ENCODE measurements around the gene SLIT1. TPM values are rescaled to one million over a fixed set of nuclear protein-coding genes. Genes with fewer than 3 reads are reported as not detected.

The SLIT1 gene
- total RNA-seq, 1 donor from 2014 or later = under 0.01 TPM

- FAIRE-seq (no peak), DNase-seq (ENCODE audit: low read depth) (no peak)
- Histone ChIP-seq H3K36me3 (ENCODE audit: control insufficient read depth, insufficient read depth, low read length) (no peaks in the 10 kb centered on the region), H3K27me3 (ENCODE audit: control insufficient read depth, insufficient read depth, low read length) (peaks cover 2% of the 10 kb centered on the region), H3K4me3 (ENCODE audit: low read depth, low read length) (no peak overlapping the region)
- TF ChIP-seq CTCF (IDR thresholded peaks at IDR 0.05; ENCODE audit: insufficient read depth, low read length, severe bottlenecking) = no peak
Measured at GRCh38 chr10:97127509-97127908, 58.2 kb downstream of the SLIT1 start.

GRCh38 chr10:97124211-97124610 lies 61.5 kb downstream of the SLIT1 start:
- no peak for DNase-seq (ENCODE audit: low read depth)
- no peak for FAIRE-seq
- H3K36me3 ChIP-seq (ENCODE audit: control insufficient read depth, insufficient read depth, low read length) = no peaks in the 10 kb centered on the region
- H3K4me3 ChIP-seq (ENCODE audit: low read depth, low read length) = no peak overlapping the region
- H3K27me3 ChIP-seq (ENCODE audit: control insufficient read depth, insufficient read depth, low read length) = peaks cover 3% of the 10 kb centered on the region
- no peak for TF ChIP-seq CTCF (IDR thresholded peaks at IDR 0.05; ENCODE audit: insufficient read depth, low read length, severe bottlenecking)

- TF ChIP-seq CTCF (IDR thresholded peaks at IDR 0.05; ENCODE audit: insufficient read depth, low read length, severe bottlenecking) = no peak
- Histone ChIP-seq H3K36me3 (ENCODE audit: control insufficient read depth, insufficient read depth, low read length) (no peaks in the 10 kb centered on the region), H3K27me3 (ENCODE audit: control insufficient read depth, insufficient read depth, low read length) (peaks cover 3% of the 10 kb centered on the region), H3K4me3 (ENCODE audit: low read depth, low read length) (no peak overlapping the region)
- no peak for DNase-seq (ENCODE audit: low read depth)
- no peak for FAIRE-seq
Measured at GRCh38 chr10:97123765-97124164, 62.0 kb downstream of the SLIT1 start.

GRCh38 chr10:97121041-97121440 lies 64.7 kb downstream of the SLIT1 start:
- H3K4me3 ChIP-seq (ENCODE audit: low read depth, low read length) = no peak overlapping the region
- DNase-seq (ENCODE audit: low read depth) = no peak
- peak; percentile 7 for FAIRE-seq
- TF ChIP-seq CTCF (IDR thresholded peaks at IDR 0.05; ENCODE audit: insufficient read depth, low read length, severe bottlenecking) = no peak
- H3K27me3 ChIP-seq (ENCODE audit: control insufficient read depth, insufficient read depth, low read length) = peaks cover 3% of the 10 kb centered on the region
- H3K36me3 ChIP-seq (ENCODE audit: control insufficient read depth, insufficient read depth, low read length) = no peaks in the 10 kb centered on the region

GRCh38 chr10:97120370-97120769 lies 65.4 kb downstream of the SLIT1 start:
- DNase-seq (ENCODE audit: low read depth) (no peak), FAIRE-seq (no peak)
- no peak for TF ChIP-seq CTCF (IDR thresholded peaks at IDR 0.05; ENCODE audit: insufficient read depth, low read length, severe bottlenecking)
- H3K27me3 ChIP-seq (ENCODE audit: control insufficient read depth, insufficient read depth, low read length) = peaks cover 3% of the 10 kb centered on the region
- H3K4me3 ChIP-seq (ENCODE audit: low read depth, low read length) = no peak overlapping the region
- no peaks in the 10 kb centered on the region for H3K36me3 ChIP-seq (ENCODE audit: control insufficient read depth, insufficient read depth, low read length)

GRCh38 chr10:97119058-97119745 lies 66.6 kb downstream of the SLIT1 start:
- peaks cover 3% of the 10 kb centered on the region for H3K27me3 ChIP-seq (ENCODE audit: control insufficient read depth, insufficient read depth, low read length)
- no peak for TF ChIP-seq CTCF (IDR thresholded peaks at IDR 0.05; ENCODE audit: insufficient read depth, low read length, severe bottlenecking)
- H3K4me3 ChIP-seq (ENCODE audit: low read depth, low read length) = no peak overlapping the region
- DNase-seq (ENCODE audit: low read depth) = no peak
- H3K36me3 ChIP-seq (ENCODE audit: control insufficient read depth, insufficient read depth, low read length) = no peaks in the 10 kb centered on the region
- FAIRE-seq = no peak
